ENCODE measurements around the gene NTHL1. TPM values are rescaled to one million over a fixed set of nuclear protein-coding genes. Genes with fewer than 3 reads are reported as not detected.

The NTHL1 gene
- total RNA-seq, 1 experiment from 2014 or later, result 93.3 TPM

DNA sequence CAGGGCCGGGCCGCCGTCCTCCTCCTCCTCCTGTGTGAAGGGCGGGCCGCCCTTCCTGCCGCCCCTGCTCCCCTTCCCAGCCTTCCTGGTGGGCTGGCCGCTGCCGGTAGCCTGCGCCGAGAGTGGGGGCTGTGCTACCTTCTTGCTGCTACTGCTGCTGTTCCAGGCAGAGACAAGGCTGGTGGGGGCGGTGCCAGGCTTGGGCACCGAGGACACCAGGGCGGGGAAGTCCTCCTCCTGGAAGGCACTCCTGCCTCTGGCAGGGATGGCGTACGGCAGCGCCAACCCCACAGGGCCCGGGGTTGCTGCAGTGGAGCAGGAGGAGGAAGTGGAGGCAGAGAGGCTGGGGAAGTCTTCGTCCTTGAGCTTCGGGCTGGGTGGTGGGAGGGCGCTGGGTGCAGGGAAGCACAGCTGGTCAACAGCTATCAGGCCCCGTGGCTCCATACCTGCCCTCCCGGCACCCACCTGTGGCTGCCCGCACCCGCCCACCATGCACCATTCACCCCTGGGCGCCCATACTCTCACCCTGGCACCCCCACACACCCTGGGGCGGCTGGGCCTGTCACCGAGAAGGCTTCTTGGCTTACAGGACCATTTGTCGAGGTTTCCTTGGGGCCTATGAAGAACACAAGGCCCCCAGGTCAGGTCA, 47.6 kb downstream of the NTHL1 start:
- DNase-seq (ENCODE audit: low spot score) (no peak), ATAC-seq (no peak)
- Mint-ChIP-seq H3K9me3 (no peaks in the 10 kb centered on the region), H3K27me3 (ENCODE audit: low read depth) (no peaks in the 10 kb centered on the region), H3K27ac (no peak overlapping the region), H3K4me1 (peaks cover 6% of the 10 kb centered on the region), H3K36me3 (peaks cover 24% of the 10 kb centered on the region), H3K4me3 (no peak overlapping the region)
- ChIA-PET POLR2A (no interaction called here), CTCF (interaction anchor here (1.0 to 1.1 kb wide), 3 partner anchors 9 to 28 kb away, joined by 3 read pairs; no protein-coding TSS in a partner anchor)
- no peak for TF ChIP-seq CBFB (CRISPR knock-in tag; IDR thresholded peaks at IDR 0.05; ENCODE audit: low read depth)
- no peak for TF ChIP-seq ARID4B (CRISPR knock-in tag; IDR thresholded peaks at IDR 0.05; ENCODE audit: borderline replicate concordance)
- no peak for TF ChIP-seq SMAD4 (CRISPR knock-in tag; IDR thresholded peaks at IDR 0.05)
- TF ChIP-seq EMX1 (CRISPR knock-in tag; IDR thresholded peaks at IDR 0.05), result no peak
- TF ChIP-seq, protein P1, sequence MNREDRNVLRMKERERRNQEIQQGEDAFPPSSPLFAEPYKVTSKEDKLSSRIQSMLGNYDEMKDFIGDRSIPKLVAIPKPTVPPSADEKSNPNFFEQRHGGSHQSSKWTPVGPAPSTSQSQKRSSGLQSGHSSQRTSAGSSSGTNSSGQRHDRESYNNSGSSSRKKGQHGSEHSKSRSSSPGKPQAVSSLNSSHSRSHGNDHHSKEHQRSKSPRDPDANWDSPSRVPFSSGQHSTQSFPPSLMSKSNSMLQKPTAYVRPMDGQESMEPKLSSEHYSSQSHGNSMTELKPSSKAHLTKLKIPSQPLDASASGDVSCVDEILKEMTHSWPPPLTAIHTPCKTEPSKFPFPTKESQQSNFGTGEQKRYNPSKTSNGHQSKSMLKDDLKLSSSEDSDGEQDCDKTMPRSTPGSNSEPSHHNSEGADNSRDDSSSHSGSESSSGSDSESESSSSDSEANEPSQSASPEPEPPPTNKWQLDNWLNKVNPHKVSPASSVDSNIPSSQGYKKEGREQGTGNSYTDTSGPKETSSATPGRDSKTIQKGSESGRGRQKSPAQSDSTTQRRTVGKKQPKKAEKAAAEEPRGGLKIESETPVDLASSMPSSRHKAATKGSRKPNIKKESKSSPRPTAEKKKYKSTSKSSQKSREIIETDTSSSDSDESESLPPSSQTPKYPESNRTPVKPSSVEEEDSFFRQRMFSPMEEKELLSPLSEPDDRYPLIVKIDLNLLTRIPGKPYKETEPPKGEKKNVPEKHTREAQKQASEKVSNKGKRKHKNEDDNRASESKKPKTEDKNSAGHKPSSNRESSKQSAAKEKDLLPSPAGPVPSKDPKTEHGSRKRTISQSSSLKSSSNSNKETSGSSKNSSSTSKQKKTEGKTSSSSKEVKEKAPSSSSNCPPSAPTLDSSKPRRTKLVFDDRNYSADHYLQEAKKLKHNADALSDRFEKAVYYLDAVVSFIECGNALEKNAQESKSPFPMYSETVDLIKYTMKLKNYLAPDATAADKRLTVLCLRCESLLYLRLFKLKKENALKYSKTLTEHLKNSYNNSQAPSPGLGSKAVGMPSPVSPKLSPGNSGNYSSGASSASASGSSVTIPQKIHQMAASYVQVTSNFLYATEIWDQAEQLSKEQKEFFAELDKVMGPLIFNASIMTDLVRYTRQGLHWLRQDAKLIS (CRISPR knock-in tag; IDR thresholded peaks at IDR 0.05; ENCODE audit: borderline replicate concordance), result no peak
- TF ChIP-seq, protein P2, sequence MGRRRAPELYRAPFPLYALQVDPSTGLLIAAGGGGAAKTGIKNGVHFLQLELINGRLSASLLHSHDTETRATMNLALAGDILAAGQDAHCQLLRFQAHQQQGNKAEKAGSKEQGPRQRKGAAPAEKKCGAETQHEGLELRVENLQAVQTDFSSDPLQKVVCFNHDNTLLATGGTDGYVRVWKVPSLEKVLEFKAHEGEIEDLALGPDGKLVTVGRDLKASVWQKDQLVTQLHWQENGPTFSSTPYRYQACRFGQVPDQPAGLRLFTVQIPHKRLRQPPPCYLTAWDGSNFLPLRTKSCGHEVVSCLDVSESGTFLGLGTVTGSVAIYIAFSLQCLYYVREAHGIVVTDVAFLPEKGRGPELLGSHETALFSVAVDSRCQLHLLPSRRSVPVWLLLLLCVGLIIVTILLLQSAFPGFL (CRISPR knock-in tag; IDR thresholded peaks at IDR 0.05; ENCODE audit: borderline replicate concordance), result no peak
- no peak for TF ChIP-seq ESRRA (CRISPR knock-in tag; IDR thresholded peaks at IDR 0.05; ENCODE audit: borderline replicate concordance)
- TF ChIP-seq, protein P3, sequence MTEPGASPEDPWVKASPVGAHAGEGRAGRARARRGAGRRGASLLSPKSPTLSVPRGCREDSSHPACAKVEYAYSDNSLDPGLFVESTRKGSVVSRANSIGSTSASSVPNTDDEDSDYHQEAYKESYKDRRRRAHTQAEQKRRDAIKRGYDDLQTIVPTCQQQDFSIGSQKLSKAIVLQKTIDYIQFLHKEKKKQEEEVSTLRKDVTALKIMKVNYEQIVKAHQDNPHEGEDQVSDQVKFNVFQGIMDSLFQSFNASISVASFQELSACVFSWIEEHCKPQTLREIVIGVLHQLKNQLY (CRISPR knock-in tag; IDR thresholded peaks at IDR 0.05), result no peak
- TF ChIP-seq, protein P4, sequence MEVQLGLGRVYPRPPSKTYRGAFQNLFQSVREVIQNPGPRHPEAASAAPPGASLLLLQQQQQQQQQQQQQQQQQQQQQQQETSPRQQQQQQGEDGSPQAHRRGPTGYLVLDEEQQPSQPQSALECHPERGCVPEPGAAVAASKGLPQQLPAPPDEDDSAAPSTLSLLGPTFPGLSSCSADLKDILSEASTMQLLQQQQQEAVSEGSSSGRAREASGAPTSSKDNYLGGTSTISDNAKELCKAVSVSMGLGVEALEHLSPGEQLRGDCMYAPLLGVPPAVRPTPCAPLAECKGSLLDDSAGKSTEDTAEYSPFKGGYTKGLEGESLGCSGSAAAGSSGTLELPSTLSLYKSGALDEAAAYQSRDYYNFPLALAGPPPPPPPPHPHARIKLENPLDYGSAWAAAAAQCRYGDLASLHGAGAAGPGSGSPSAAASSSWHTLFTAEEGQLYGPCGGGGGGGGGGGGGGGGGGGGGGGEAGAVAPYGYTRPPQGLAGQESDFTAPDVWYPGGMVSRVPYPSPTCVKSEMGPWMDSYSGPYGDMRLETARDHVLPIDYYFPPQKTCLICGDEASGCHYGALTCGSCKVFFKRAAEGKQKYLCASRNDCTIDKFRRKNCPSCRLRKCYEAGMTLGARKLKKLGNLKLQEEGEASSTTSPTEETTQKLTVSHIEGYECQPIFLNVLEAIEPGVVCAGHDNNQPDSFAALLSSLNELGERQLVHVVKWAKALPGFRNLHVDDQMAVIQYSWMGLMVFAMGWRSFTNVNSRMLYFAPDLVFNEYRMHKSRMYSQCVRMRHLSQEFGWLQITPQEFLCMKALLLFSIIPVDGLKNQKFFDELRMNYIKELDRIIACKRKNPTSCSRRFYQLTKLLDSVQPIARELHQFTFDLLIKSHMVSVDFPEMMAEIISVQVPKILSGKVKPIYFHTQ (CRISPR knock-in tag; IDR thresholded peaks at IDR 0.05), result no peak
- TF ChIP-seq ZNF121 (CRISPR knock-in tag; IDR thresholded peaks at IDR 0.05), result no peak
- TF ChIP-seq, protein P5, sequence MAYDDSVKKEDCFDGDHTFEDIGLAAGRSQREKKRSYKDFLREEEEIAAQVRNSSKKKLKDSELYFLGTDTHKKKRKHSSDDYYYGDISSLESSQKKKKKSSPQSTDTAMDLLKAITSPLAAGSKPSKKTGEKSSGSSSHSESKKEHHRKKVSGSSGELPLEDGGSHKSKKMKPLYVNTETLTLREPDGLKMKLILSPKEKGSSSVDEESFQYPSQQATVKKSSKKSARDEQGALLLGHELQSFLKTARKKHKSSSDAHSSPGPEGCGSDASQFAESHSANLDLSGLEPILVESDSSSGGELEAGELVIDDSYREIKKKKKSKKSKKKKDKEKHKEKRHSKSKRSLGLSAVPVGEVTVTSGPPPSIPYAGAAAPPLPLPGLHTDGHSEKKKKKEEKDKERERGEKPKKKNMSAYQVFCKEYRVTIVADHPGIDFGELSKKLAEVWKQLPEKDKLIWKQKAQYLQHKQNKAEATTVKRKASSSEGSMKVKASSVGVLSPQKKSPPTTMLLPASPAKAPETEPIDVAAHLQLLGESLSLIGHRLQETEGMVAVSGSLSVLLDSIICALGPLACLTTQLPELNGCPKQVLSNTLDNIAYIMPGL (CRISPR knock-in tag; IDR thresholded peaks at IDR 0.05), result no peak
- no peak for TF ChIP-seq ZBTB43 (CRISPR knock-in tag; IDR thresholded peaks at IDR 0.05)
- TF ChIP-seq ZSCAN18 (CRISPR knock-in tag; IDR thresholded peaks at IDR 0.05), result no peak
- TF ChIP-seq ZMAT4 (CRISPR knock-in tag; IDR thresholded peaks at IDR 0.05), result no peak
- TF ChIP-seq, protein P6, sequence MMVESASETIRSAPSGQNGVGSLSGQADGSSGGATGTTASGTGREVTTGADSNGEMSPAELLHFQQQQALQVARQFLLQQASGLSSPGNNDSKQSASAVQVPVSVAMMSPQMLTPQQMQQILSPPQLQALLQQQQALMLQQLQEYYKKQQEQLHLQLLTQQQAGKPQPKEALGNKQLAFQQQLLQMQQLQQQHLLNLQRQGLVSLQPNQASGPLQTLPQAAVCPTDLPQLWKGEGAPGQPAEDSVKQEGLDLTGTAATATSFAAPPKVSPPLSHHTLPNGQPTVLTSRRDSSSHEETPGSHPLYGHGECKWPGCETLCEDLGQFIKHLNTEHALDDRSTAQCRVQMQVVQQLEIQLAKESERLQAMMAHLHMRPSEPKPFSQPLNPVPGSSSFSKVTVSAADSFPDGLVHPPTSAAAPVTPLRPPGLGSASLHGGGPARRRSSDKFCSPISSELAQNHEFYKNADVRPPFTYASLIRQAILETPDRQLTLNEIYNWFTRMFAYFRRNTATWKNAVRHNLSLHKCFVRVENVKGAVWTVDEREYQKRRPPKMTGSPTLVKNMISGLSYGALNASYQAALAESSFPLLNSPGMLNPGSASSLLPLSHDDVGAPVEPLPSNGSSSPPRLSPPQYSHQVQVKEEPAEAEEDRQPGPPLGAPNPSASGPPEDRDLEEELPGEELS (CRISPR knock-in tag; IDR thresholded peaks at IDR 0.05), result no peak
